HG03558 (cell line): ENCODE results near the gene RALB.
"Not testable (repeated sequence)": the region's sequence is repeated elsewhere in the genome, so short reads cannot be mapped to it uniquely, and the experiment has no call there.

ENCODE experiments used
- ATAC-seq: cut with Tn5 transposase; IDR thresholded peaks from one replicate; pipeline ENCODE4 v1.9.1; 2021; ENCODE audit warnings: moderate number of reproducible peaks; ENCODE audit not compliant: unreplicated experiment; ENCODE audit errors: extremely low read depth

The RALB gene

GRCh38 chr2:120312860-120313694 lies 60.4 kb downstream of the RALB start:
- no peak for ATAC-seq

- no peak for ATAC-seq
Measured at GRCh38 chr2:120313695-120314615, 61.3 kb downstream of the RALB start.

GRCh38 chr2:120314690-120315366 lies 62.2 kb downstream of the RALB start:
- ATAC-seq: no peak

GRCh38 chr2:120315367-120316033 lies 62.8 kb downstream of the RALB start:
- ATAC-seq: no peak

- no peak for ATAC-seq
Measured at GRCh38 chr2:120316071-120316470, 63.4 kb downstream of the RALB start.

- ATAC-seq: no peak
Measured at GRCh38 chr2:120316528-120317179, 64.0 kb downstream of the RALB start.

- no peak for ATAC-seq
Measured at GRCh38 chr2:120317180-120317533, 64.5 kb downstream of the RALB start.

- no peak for ATAC-seq
Measured at GRCh38 chr2:120317916-120318315, 65.3 kb downstream of the RALB start.

- ATAC-seq: no peak
Measured at GRCh38 chr2:120318626-120319025, 66.0 kb downstream of the RALB start.

- ATAC-seq: no peak
Measured at GRCh38 chr2:120319123-120319522, 66.5 kb downstream of the RALB start.

- no peak for ATAC-seq
Measured at GRCh38 chr2:120319686-120320317, 67.2 kb downstream of the RALB start.

GRCh38 chr2:120320318-120320851 lies 67.7 kb downstream of the RALB start:
- ATAC-seq: no peak

- ATAC-seq: not testable (repeated sequence)
Measured at GRCh38 chr2:120320887-120321556, 68.4 kb downstream of the RALB start.

GRCh38 chr2:120321721-120322284 lies 69.2 kb downstream of the RALB start:
- no peak for ATAC-seq

GRCh38 chr2:120322329-120322728 lies 69.7 kb downstream of the RALB start:
- no peak for ATAC-seq

- ATAC-seq: no peak
Measured at GRCh38 chr2:120323214-120323613, 70.6 kb downstream of the RALB start.

- ATAC-seq: no peak
Measured at GRCh38 chr2:120323807-120324399, 71.3 kb downstream of the RALB start.

- ATAC-seq: no peak
Measured at GRCh38 chr2:120324933-120325332, 72.3 kb downstream of the RALB start.
